Measurements from ENCODE around the gene TMEM181.
A peak's percentile ranks its signal among the peaks of the same experiment; 100 is the strongest.
"Not testable (repeated sequence)": the region's sequence is repeated elsewhere in the genome, so short reads cannot be mapped to it uniquely, and the experiment has no call there.

The TMEM181 gene

GRCh38 chr6:158548418-158549161 lies 11.3 kb upstream of the TMEM181 start:
- Mint-ChIP-seq H3K27ac (no peak overlapping the region), H3K9me3 (peaks cover 6% of the 10 kb centered on the region), H3K27me3 (ENCODE audit: low read depth, poor library complexity) (no peaks in the 10 kb centered on the region), H3K36me3 (ENCODE audit: low read depth) (no peaks in the 10 kb centered on the region), H3K4me3 (no peak overlapping the region), H3K4me1 (peaks cover 23% of the 10 kb centered on the region)
- no peak for TF ChIP-seq CTCF (IDR thresholded peaks at IDR 0.05)
- no peak for DNase-seq

DNA sequence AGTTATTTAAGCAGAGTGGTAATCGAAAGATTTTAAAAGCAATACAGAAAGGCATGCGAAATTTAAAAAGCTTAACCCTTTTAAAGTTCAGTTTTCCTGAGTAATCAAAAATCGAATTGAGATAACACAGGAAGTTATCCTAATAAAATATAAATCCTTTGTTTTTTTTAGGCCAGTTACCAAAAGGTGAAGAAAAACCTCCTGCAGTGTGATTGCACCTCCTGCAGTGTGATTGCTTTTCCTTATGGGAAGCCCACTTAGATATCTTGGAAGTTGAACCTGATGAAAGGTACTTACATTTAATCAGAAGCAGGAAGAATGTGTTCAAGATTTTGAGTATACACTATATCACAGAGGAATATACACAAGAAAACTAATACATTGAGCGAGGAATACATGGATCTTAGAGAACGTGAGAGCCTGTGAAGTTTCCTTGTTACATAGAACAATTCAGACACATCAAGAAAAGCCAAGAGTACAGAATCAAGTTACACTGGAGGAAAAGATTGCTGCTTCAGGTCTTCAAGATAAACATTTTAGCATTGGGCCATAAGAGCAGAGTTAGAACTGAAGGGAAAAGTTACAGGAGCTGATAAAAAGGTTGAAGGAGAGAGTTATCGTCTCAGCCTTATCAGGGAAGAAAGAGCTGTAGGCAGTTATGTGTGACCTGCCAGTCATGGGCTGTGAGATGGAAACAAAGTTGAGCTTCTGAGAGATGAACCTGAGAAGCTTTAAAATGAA lies 7.7 kb upstream of the TMEM181 start:
- no peaks in the 10 kb centered on the region for H3K36me3 Mint-ChIP-seq (ENCODE audit: low read depth)
- H3K4me1 Mint-ChIP-seq = peaks cover 28% of the 10 kb centered on the region
- peaks cover 6% of the 10 kb centered on the region for H3K9me3 Mint-ChIP-seq
- H3K4me3 Mint-ChIP-seq = no peak overlapping the region
- DNase-seq = no peak
- TF ChIP-seq CTCF (IDR thresholded peaks at IDR 0.05) = no peak
- peaks cover 3% of the 10 kb centered on the region for H3K27me3 Mint-ChIP-seq (ENCODE audit: low read depth, poor library complexity)
- H3K27ac Mint-ChIP-seq = peak overlapping the region; percentile 20

GRCh38 chr6:158552796-158553138 lies 7.1 kb upstream of the TMEM181 start:
- peaks cover 30% of the 10 kb centered on the region for H3K4me1 Mint-ChIP-seq
- H3K4me3 Mint-ChIP-seq = no peak overlapping the region
- H3K27me3 Mint-ChIP-seq (ENCODE audit: low read depth, poor library complexity) = peaks cover 3% of the 10 kb centered on the region
- DNase-seq = no peak
- H3K27ac Mint-ChIP-seq = no peak overlapping the region
- TF ChIP-seq CTCF (IDR thresholded peaks at IDR 0.05) = no peak
- H3K36me3 Mint-ChIP-seq (ENCODE audit: low read depth) = no peaks in the 10 kb centered on the region
- peaks cover 6% of the 10 kb centered on the region for H3K9me3 Mint-ChIP-seq

- peaks cover 3% of the 10 kb centered on the region for H3K27me3 Mint-ChIP-seq (ENCODE audit: low read depth, poor library complexity)
- peak overlapping the region; percentile 26 for H3K27ac Mint-ChIP-seq
- H3K4me3 Mint-ChIP-seq = no peak overlapping the region
- no peaks in the 10 kb centered on the region for H3K36me3 Mint-ChIP-seq (ENCODE audit: low read depth)
- H3K9me3 Mint-ChIP-seq = no peaks in the 10 kb centered on the region
- peaks cover 35% of the 10 kb centered on the region for H3K4me1 Mint-ChIP-seq
- TF ChIP-seq CTCF (IDR thresholded peaks at IDR 0.05) = no peak
- no peak for DNase-seq
Measured at GRCh38 chr6:158554611-158555361, 5.1 kb upstream of the TMEM181 start.

DNA sequence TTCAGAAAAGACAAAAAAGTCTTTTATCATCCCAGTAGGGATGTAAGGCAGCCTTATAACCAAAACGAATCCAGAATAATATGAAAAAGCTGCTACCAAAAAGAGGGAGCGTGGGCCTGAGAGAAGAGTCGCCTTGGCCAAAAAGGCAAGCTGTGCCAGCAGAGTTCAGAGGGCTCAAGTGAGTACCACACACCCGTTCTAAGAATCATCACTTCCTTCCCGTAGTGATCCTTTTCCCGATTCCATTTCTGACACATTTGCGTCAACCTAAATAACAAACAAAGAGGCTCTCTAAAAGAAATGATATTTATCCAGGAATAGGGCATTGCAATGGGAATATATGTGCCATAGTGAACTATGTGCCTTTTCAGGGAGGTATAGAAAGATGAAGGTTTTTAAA lies 3.8 kb upstream of the TMEM181 start:
- Mint-ChIP-seq H3K4me1 (peaks cover 42% of the 10 kb centered on the region), H3K4me3 (no peak overlapping the region), H3K9me3 (no peaks in the 10 kb centered on the region), H3K27me3 (ENCODE audit: low read depth, poor library complexity) (peaks cover 3% of the 10 kb centered on the region), H3K36me3 (ENCODE audit: low read depth) (no peaks in the 10 kb centered on the region), H3K27ac (no peak overlapping the region)
- TF ChIP-seq CTCF (IDR thresholded peaks at IDR 0.05) = no peak
- DNase-seq = no peak

DNA sequence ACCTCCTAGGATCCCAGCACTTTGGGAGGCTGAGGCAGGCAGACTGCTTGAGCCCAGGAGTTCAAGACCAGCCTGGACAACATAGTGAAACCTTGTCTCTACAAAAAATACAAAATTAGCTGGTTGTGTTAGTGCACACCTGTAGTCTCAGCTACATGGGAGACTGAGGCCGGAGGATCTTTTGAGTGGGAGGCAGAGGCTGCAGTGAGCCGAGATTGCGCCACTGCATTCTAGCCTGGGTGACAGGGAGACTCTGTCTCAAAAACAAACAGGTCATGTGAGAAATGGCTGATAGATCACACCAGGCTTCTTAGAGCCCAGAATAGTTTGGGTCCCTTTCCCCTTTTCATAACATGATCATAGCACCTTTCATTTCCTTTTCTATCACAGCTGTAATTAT lies 2.8 kb upstream of the TMEM181 start:
- peaks cover 49% of the 10 kb centered on the region for H3K4me1 Mint-ChIP-seq
- H3K36me3 Mint-ChIP-seq (ENCODE audit: low read depth); H3K4me3 Mint-ChIP-seq; DNase-seq; H3K27ac Mint-ChIP-seq; H3K9me3 Mint-ChIP-seq; H3K27me3 Mint-ChIP-seq (ENCODE audit: low read depth, poor library complexity): not testable (repeated sequence)

All from nephron progenitor cell (in vitro differentiated cells).